GM12878 (cell line): ENCODE results near the gene C17orf58. TPM values are rescaled to one million over a fixed set of nuclear protein-coding genes. Genes with fewer than 3 reads are reported as not detected.

Source experiments
- ATAC-seq: fragments of 200-7000 bp; cut with Tn5 transposase; 3 replicates; pipeline ENCODE4 v1.9.1; 2020; ENCODE audit warnings: mild to moderate bottlenecking, moderate library complexity
- BruUV-seq: library from RNA; stranded (reverse); fragments of 400-500 nt; replicated peaks from 2 replicates; lab custom pipeline; 2021; lab: Mats Ljungman, UMichigan
- CTCF ChIA-PET: fragments of 300-600 bp; sonication (Branson Sonifier 250); formaldehyde crosslinking; extraction: SDS; loops from one replicate; lab custom pipeline; 2021; ENCODE audit warnings: inconsistent platforms; lab: Yijun Ruan, JAX
- POLR2A ChIA-PET: fragments of 350-600 bp; formaldehyde crosslinking; extraction: SDS; loops from one replicate; lab custom pipeline; 2021; ENCODE audit warnings: inconsistent platforms; lab: Charles Lee
- RAD21 ChIA-PET: fragments of 300-600 bp; sonication (Branson Sonifier 250); formaldehyde crosslinking; loops from one replicate; lab custom pipeline; 2023; ENCODE audit warnings: antibody characterized with exemption; ENCODE audit not compliant: unreplicated experiment; lab: Charles Lee
- SMC1A ChIA-PET: fragments of 300-600 bp; sonication (Branson Sonifier 250); formaldehyde crosslinking; loops from one replicate; lab custom pipeline; 2023; ENCODE audit not compliant: unreplicated experiment, uncharacterized antibody; lab: Charles Lee
- DNase-seq: peaks from one replicate; pipeline ENCODE4 v3.0.0-alpha.2; 2011; ENCODE audit warnings: low read depth, low spot score
- FAIRE-seq: peaks from 3 replicates; lab custom pipeline; 2011; peaks lifted over from hg19 to GRCh38; lab: Jason Lieb, UNC
- H2AFZ ChIP-seq: 2 replicates; pipeline ENCODE4 v1.6.0; 2011; ENCODE audit warnings: low read depth, low read length, control low read depth; ENCODE audit not compliant: control insufficient read depth
- H3K27ac ChIP-seq: 2 replicates; pipeline ENCODE4 v1.5.1; 2011; ENCODE audit warnings: control low read depth; ENCODE audit not compliant: control insufficient read depth, insufficient read depth
- H3K27me3 ChIP-seq, 2 experiments: replicated peaks in 1 of 2; 2 replicates each; pipeline versions ENCODE4 v1.6.0 to v1.6.1; 2011; ENCODE audit warnings: low read length in 1 of 2; ENCODE audit not compliant: control insufficient read depth in 2 of 2, insufficient read depth in 2 of 2
- H3K36me3 ChIP-seq, 2 experiments: 2 replicates each; pipeline ENCODE4 v1.5.1; 2011; ENCODE audit warnings: low read length in 1 of 2; ENCODE audit not compliant: control insufficient read depth in 2 of 2, insufficient read depth in 2 of 2
- H3K4me1 ChIP-seq: 2 replicates; pipeline ENCODE4 v1.6.1; 2011; ENCODE audit warnings: mild to moderate bottlenecking, low read length, moderate library complexity, mixed read lengths; ENCODE audit not compliant: control insufficient read depth, insufficient read depth
- H3K4me2 ChIP-seq: 2 replicates; pipeline ENCODE4 v1.6.0; 2011; ENCODE audit warnings: control low read depth; ENCODE audit not compliant: control insufficient read depth, insufficient read depth
- H3K4me3 ChIP-seq: fragments of 200-600 bp; sonication (generic); 2 replicates; pipeline ENCODE4 v1.5.1; 2016
- H3K79me2 ChIP-seq: 2 replicates; pipeline ENCODE4 v1.6.0; 2011; ENCODE audit warnings: low read length; ENCODE audit not compliant: control insufficient read depth, insufficient read depth
- H3K9ac ChIP-seq: 2 replicates; pipeline ENCODE4 v1.8.0; 2011; ENCODE audit warnings: low read length, control low read depth, mixed read lengths; ENCODE audit not compliant: control insufficient read depth, insufficient read depth
- H3K9me3 ChIP-seq: replicated peaks from 3 replicates; pipeline ENCODE4 v1.5.1; 2011; ENCODE audit warnings: mild to moderate bottlenecking, low read length; ENCODE audit not compliant: control insufficient read depth, insufficient read depth
- H4K20me1 ChIP-seq: 2 replicates; pipeline ENCODE4 v1.6.0; 2011; ENCODE audit not compliant: control insufficient read depth, insufficient read depth
- CBFB ChIP-seq: IDR thresholded peaks from 2 replicates; pipeline ENCODE4 v1.6.1; 2016; ENCODE audit warnings: antibody characterized with exemption, low read depth
- CBX5 ChIP-seq: sonication (generic); IDR thresholded peaks from 2 replicates; pipeline ENCODE4 v1.6.1; 2016; ENCODE audit warnings: low read depth, moderate library complexity, mild to moderate bottlenecking, inconsistent platforms
- CHD1 ChIP-seq: IDR thresholded peaks from 2 replicates; pipeline ENCODE4 v1.6.1; 2012; ENCODE audit warnings: low read depth, low read length, improper control_type of control experiment
- CHD4 ChIP-seq: fragments of 200-600 bp; sonication (generic); IDR thresholded peaks from 2 replicates; pipeline ENCODE4 v1.6.1; 2016; ENCODE audit warnings: mild to moderate bottlenecking
- FOXK2 ChIP-seq: fragments of 450-650 bp; IDR thresholded peaks from 2 replicates; pipeline ENCODE4 v1.6.1; 2017; ENCODE audit warnings: mild to moderate bottlenecking, moderate library complexity
- HDGF ChIP-seq: fragments of 450-650 bp; IDR thresholded peaks from 2 replicates; pipeline ENCODE4 v1.6.1; 2016; ENCODE audit warnings: antibody characterized with exemption
- IKZF2 ChIP-seq, 2 experiments: fragments of 450-650 bp; IDR thresholded peaks; 2 replicates each; pipeline ENCODE4 v1.6.1; 2017; ENCODE audit warnings: mild to moderate bottlenecking in 2 of 2, moderate library complexity in 2 of 2
- JUNB ChIP-seq: IDR thresholded peaks from 2 replicates; pipeline ENCODE4 v1.6.1; 2016; ENCODE audit warnings: antibody characterized with exemption, mild to moderate bottlenecking
- MLLT1 ChIP-seq: fragments of 450-650 bp; IDR thresholded peaks from 2 replicates; pipeline ENCODE4 v1.6.1; 2016; ENCODE audit warnings: mild to moderate bottlenecking
- MTA2 ChIP-seq: fragments of 450-650 bp; IDR thresholded peaks from 2 replicates; pipeline ENCODE4 v1.6.1; 2016; ENCODE audit warnings: low read depth, mild to moderate bottlenecking, moderate library complexity
- PAX8 ChIP-seq: fragments of 450-650 bp; IDR thresholded peaks from 2 replicates; pipeline ENCODE4 v1.6.1; 2017; ENCODE audit warnings: mild to moderate bottlenecking, moderate library complexity
- PML ChIP-seq: IDR thresholded peaks from 2 replicates; pipeline ENCODE4 v1.6.1; 2012; ENCODE audit warnings: low read length, inconsistent platforms
- POLR2A ChIP-seq: IDR thresholded peaks from 2 replicates; pipeline ENCODE4 v1.6.1; 2011; ENCODE audit warnings: low read depth, mild to moderate bottlenecking, low read length
- RBBP5 ChIP-seq: fragments of 200-600 bp; sonication (generic); conservative IDR thresholded peaks from 2 replicates; pipeline ENCODE4 v1.6.1; 2016
- RELB ChIP-seq: fragments of 450-650 bp; IDR thresholded peaks from 2 replicates; pipeline ENCODE4 v1.6.1; 2017; ENCODE audit warnings: low read depth, mild to moderate bottlenecking, moderate library complexity
- REST ChIP-seq: IDR thresholded peaks from 2 replicates; pipeline ENCODE4 v1.6.1; 2012; ENCODE audit warnings: mild to moderate bottlenecking, low read depth, low read length
- RUNX3 ChIP-seq: IDR thresholded peaks from 2 replicates; pipeline ENCODE4 v1.6.1; 2012; ENCODE audit warnings: low read length, inconsistent platforms
- SMARCA5 ChIP-seq: fragments of 450-650 bp; IDR thresholded peaks from 2 replicates; pipeline ENCODE4 v1.6.1; 2017; ENCODE audit warnings: mild to moderate bottlenecking
- YY1 ChIP-seq: IDR thresholded peaks from 2 replicates; pipeline ENCODE4 v1.6.1; 2011; ENCODE audit warnings: low read depth, mild to moderate bottlenecking, low read length
- ZBED1 ChIP-seq: IDR thresholded peaks from 2 replicates; pipeline ENCODE4 v1.6.1; 2016; ENCODE audit warnings: borderline replicate concordance
- ZNF217 ChIP-seq: fragments of 450-650 bp; IDR thresholded peaks from 2 replicates; pipeline ENCODE4 v1.6.1; 2017; ENCODE audit warnings: antibody characterized with exemption, mild to moderate bottlenecking
- ZSCAN29 ChIP-seq: fragments of 450-650 bp; IDR thresholded peaks from 2 replicates; pipeline ENCODE4 v1.6.1; 2017; ENCODE audit warnings: mild to moderate bottlenecking, moderate library complexity
- ZZZ3 ChIP-seq: IDR thresholded peaks from 2 replicates; pipeline ENCODE4 v1.6.1; 2011; ENCODE audit warnings: low read depth; ENCODE audit not compliant: control insufficient read depth, insufficient read length
- WGBS: methylation state at CpG from one replicate; pipeline ENCODE4 v1.1.6; 2016; ENCODE audit warnings: low lambda C conversion rate; ENCODE audit not compliant: insufficient replicate concordance, insufficient coverage; ENCODE audit errors: missing lambda C conversion rate; 5-methylcytosine and 5-hydroxymethylcytosine counted together
- in situ Hi-C: fragments of 300-500 bp; cut with MboI; formaldehyde crosslinking; loops from 9 replicates; pipeline ENCODE4 v1.14.3; 2018; ENCODE audit warnings: mixed read lengths
- intact Hi-C: fragments of 100-400 bp; cut with micrococcal nuclease; formaldehyde crosslinking; loops from one replicate; pipeline ENCODE4 v1.14.2; 2022; ENCODE audit not compliant: unreplicated experiment
- polyA plus RNA-seq, 11 experiments: library from polyadenylated mRNA; depleted of rRNA in 4 of 11; unstranded in 6 of 11; stranded (reverse) in 5 of 11; fragments of >200 nt; fragmentation: Nextera tagmentation in 4 of 11; fragmentation: Illumina TruSeq in 1 of 11; extraction: Ambion mirVana in 4 of 11; extraction: Trizol in 1 of 11; gene quantifications; 1 replicate in 1 of 11; 2 replicates in 10 of 11; pipeline versions ENCODE4 v1.2.1 to v1.2.3, GENCODE V29; 2011 to 2016; ENCODE audit warnings: inconsistent platforms in 2 of 11, missing spikeins in 2 of 11, low read depth in 1 of 11
- total RNA-seq, 4 experiments: library from RNA; depleted of rRNA in 3 of 4; stranded (reverse); fragments of >200 nt in 3 of 4; fragmentation: Illumina TruSeq in 1 of 4; extraction: Trizol in 1 of 4; gene quantifications; 2 replicates each; pipeline versions ENCODE4 v1.2.1 to v1.2.3, GENCODE V29; 2013 to 2021

C17orf58 gene
- total and polyA plus RNA-seq, 10 of the 15 experiments (the other 5 are each of a cell fraction or from before 2014, with no cell fraction given), result 3.3 to 12.3 (median 6.2) TPM

GRCh38 chr17:68011199-68011665, 15.0 kb upstream of the C17orf58 start:
- ChIA-PET CTCF (interaction anchor here (0.7 to 1.6 kb wide), 9 partner anchors 8 to 112 kb away, joined by 3 to 6 read pairs (median 3); partner anchors contain the start of gene C17orf58), RAD21 (interaction anchor here (1.1 kb wide), 1 partner anchor 15 kb away, joined by 3 read pairs; the partner anchor contains the start of gene C17orf58), SMC1A (no interaction called here), POLR2A (no interaction called here)
- no peaks in the 10 kb centered on the region for H3K79me2 ChIP-seq
- in situ Hi-C loops, result no loop called here
- FAIRE-seq (no peak), DNase-seq (no peak), ATAC-seq (peak; percentile 98)
- no TSS peak for BruUV-seq
- no peak overlapping the region for H3K9ac ChIP-seq
- peak overlapping the region; percentile 28; the same call in 1 of the 2 replicates for H3K4me3 ChIP-seq
- H3K27ac ChIP-seq, result no peak overlapping the region
- H3K9me3 ChIP-seq, result no peaks in the 10 kb centered on the region
- WGBS, result 29% methylated on average over 20 of the region's 20 CpGs
- peak overlapping the region; percentile 67 for H2AFZ ChIP-seq
- H4K20me1 ChIP-seq, result no peaks in the 10 kb centered on the region
- H3K36me3 ChIP-seq, result no peaks in the 10 kb centered on the region
- no peaks in the 10 kb centered on the region for H3K4me1 ChIP-seq
- peak overlapping the region; percentile 82 for H3K4me2 ChIP-seq
- H3K27me3 ChIP-seq, result peaks cover 0 to 2% of the 10 kb centered on the region in 2 experiments; a peak in 1 of 4 replicates
- intact Hi-C loops, result loop anchor here (10.0 kb wide), 1 partner anchor 454 kb away; no protein-coding TSS in a partner anchor
- TF ChIP-seq MLLT1 (no peak), RUNX3 (peak; percentile 6; the same call in 1 of the 2 replicates), CHD4 (no peak), IKZF2 (IDR thresholded peaks at IDR 0.05) (no peak), ZZZ3 (no peak), CHD1 (no peak), CBFB (no peak), SMARCA5 (no peak), CBX5 (no peak), RELB (no peak), REST (no peak), PML (no peak), ZSCAN29 (no peak), JUNB (no peak), ZNF217 (no peak), YY1 (peak; percentile 54; the same call in 1 of the 2 replicates), MTA2 (no peak), ZBED1 (no peak), FOXK2 (0 out of 2 replicates have a peak, but pooled peaks have one; percentile 14), RBBP5 (no peak), PAX8 (no peak), HDGF (peak; percentile 91), POLR2A (no peak)
